NT2/D1 (cell line): ENCODE measurements around the gene GHDC.
A peak's percentile ranks its signal among the peaks of the same experiment; 100 is the strongest.
"Not testable (repeated sequence)": the region's sequence is repeated elsewhere in the genome, so short reads cannot be mapped to it uniquely, and the experiment has no call there.

Source experiments
- DNase-seq: peaks from one replicate; pipeline ENCODE4 v3.0.0-alpha.2; 2011; ENCODE audit warnings: low read depth, low spot score
- H3K27me3 ChIP-seq: 2 replicates; pipeline ENCODE4 v1.6.0; 2011; ENCODE audit warnings: mild to moderate bottlenecking; ENCODE audit not compliant: insufficient read length, insufficient read depth
- H3K36me3 ChIP-seq: 2 replicates; pipeline ENCODE4 v1.6.1; 2011; ENCODE audit warnings: mild to moderate bottlenecking, low read length, mixed read lengths; ENCODE audit not compliant: insufficient read depth, insufficient read length
- H3K4me1 ChIP-seq: 2 replicates; pipeline ENCODE4 v1.5.1; 2011; ENCODE audit not compliant: insufficient read depth, insufficient read length
- H3K4me3 ChIP-seq: 2 replicates; pipeline ENCODE4 v1.5.1; 2011; ENCODE audit warnings: low read depth; ENCODE audit not compliant: insufficient read length
- H3K9ac ChIP-seq: 2 replicates; pipeline ENCODE4 v1.6.0; 2011; ENCODE audit warnings: low read depth; ENCODE audit not compliant: insufficient read length
- H3K9me3 ChIP-seq: 2 replicates; pipeline ENCODE4 v1.5.1; 2011; ENCODE audit warnings: mild to moderate bottlenecking, low read length; ENCODE audit not compliant: insufficient read depth
- SUZ12 ChIP-seq: IDR thresholded peaks from 2 replicates; pipeline ENCODE4 v1.6.1; 2011; ENCODE audit not compliant: insufficient read length, insufficient read depth; ENCODE audit errors: extremely low read depth
- YY1 ChIP-seq: IDR thresholded peaks from 2 replicates; pipeline ENCODE4 v1.6.1; 2011; ENCODE audit not compliant: insufficient read length, insufficient read depth
- ZNF274 ChIP-seq: IDR thresholded peaks from 2 replicates; pipeline ENCODE4 v1.6.1; 2011; ENCODE audit warnings: mild to moderate bottlenecking, low read depth, low read length

The GHDC gene, protein sequence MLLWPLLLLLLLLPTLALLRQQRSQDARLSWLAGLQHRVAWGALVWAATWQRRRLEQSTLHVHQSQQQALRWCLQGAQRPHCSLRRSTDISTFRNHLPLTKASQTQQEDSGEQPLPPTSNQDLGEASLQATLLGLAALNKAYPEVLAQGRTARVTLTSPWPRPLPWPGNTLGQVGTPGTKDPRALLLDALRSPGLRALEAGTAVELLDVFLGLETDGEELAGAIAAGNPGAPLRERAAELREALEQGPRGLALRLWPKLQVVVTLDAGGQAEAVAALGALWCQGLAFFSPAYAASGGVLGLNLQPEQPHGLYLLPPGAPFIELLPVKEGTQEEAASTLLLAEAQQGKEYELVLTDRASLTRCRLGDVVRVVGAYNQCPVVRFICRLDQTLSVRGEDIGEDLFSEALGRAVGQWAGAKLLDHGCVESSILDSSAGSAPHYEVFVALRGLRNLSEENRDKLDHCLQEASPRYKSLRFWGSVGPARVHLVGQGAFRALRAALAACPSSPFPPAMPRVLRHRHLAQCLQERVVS

GRCh38 chr17:42193969-42194899, at the start of gene GHDC:
TSS of gene GHDC (minus strand) at chr17:42194494. CDS start at chr17:42193581, 913 bp downstream.
- DNase-seq: no peak
- no peaks in the 10 kb centered on the region for H3K36me3 ChIP-seq
- H3K4me3 ChIP-seq: peak within 1 kb of the TSS; percentile 50
- H3K9me3 ChIP-seq: no peaks in the 10 kb centered on the region
- no peak for TF ChIP-seq ZNF274
- TF ChIP-seq YY1: no peak
- TF ChIP-seq SUZ12: no peak
- H3K9ac ChIP-seq: peak within 1 kb of the TSS; percentile 68
- peaks cover 4% of the 10 kb centered on the region for H3K4me1 ChIP-seq
- H3K27me3 ChIP-seq: no peaks in the 10 kb centered on the region

- H3K4me3 ChIP-seq: no peak overlapping the region
- H3K27me3 ChIP-seq: no peaks in the 10 kb centered on the region
- H3K9ac ChIP-seq: no peak overlapping the region
- H3K9me3 ChIP-seq: peaks cover 5% of the 10 kb centered on the region; the same call in 1 of the 2 replicates
- peaks cover 4% of the 10 kb centered on the region for H3K4me1 ChIP-seq
- H3K36me3 ChIP-seq: no peaks in the 10 kb centered on the region
- DNase-seq: no peak
- TF ChIP-seq YY1 (no peak), SUZ12 (no peak), ZNF274 (no peak)
Measured at GRCh38 chr17:42243493-42243982, 49.2 kb upstream of the GHDC start.

- H3K36me3 ChIP-seq: no peaks in the 10 kb centered on the region
- DNase-seq: no peak
- no peaks in the 10 kb centered on the region for H3K9me3 ChIP-seq
- TF ChIP-seq SUZ12 (no peak), ZNF274 (no peak), YY1 (no peak)
- H3K4me1 ChIP-seq: peaks cover 2% of the 10 kb centered on the region
- no peak overlapping the region for H3K4me3 ChIP-seq
- H3K27me3 ChIP-seq: no peaks in the 10 kb centered on the region
- H3K9ac ChIP-seq: no peak overlapping the region
Measured at GRCh38 chr17:42241871-42242270, 47.6 kb upstream of the GHDC start.

- not testable (repeated sequence) for H3K4me1 ChIP-seq, H3K4me3 ChIP-seq, H3K27me3 ChIP-seq, H3K36me3 ChIP-seq, H3K9me3 ChIP-seq, DNase-seq, H3K9ac ChIP-seq
Measured at GRCh38 chr17:42240863-42241262, 46.6 kb upstream of the GHDC start.

- Histone ChIP-seq H3K27me3 (no peaks in the 10 kb centered on the region), H3K36me3 (no peaks in the 10 kb centered on the region), H3K4me1 (peaks cover 2% of the 10 kb centered on the region), H3K9me3 (no peaks in the 10 kb centered on the region), H3K4me3 (no peak overlapping the region), H3K9ac (no peak overlapping the region)
- no peak for DNase-seq
- no peak for TF ChIP-seq YY1
Measured at GRCh38 chr17:42240201-42240600, 45.9 kb upstream of the GHDC start.

DNA sequence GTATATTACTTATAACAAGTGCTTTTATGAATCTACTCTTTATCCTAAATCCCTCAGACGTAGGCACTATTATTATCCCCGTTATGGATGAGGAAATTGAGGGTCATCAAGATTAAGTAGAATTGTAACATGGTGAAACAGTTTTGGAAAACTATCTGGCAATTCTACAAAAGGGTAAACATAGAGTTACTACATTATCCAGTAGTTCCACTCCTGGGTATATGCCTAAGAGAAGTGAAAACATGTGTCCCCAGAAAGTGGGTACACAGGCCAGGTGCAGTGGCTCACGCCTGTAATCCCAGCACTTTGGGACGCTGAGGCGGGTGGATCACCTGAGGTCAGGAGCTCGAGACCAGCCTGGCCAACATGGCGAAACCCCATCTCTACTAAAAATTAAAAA, 45.3 kb upstream of the GHDC start:
- H3K36me3 ChIP-seq, H3K4me1 ChIP-seq, H3K4me3 ChIP-seq, DNase-seq, H3K9ac ChIP-seq, H3K9me3 ChIP-seq, H3K27me3 ChIP-seq: not testable (repeated sequence)

DNA sequence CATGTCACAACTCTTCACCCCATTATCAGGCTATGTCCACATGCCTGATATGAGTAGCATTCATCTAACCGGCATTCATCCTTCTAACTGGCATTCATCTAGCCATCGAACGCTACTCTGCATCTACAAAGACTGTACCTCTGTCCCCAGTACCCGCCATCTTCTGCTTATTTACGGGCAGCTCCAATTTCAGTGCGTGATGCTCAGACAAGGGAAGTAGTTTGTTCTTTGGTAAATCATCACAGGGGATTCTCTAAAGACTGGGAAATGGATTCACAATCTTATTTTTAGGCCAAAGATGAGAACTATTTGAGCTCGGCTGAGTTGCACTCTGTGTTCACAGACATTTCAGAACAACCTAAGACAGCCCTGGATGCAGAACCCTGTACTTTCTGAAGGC, 42.5 kb upstream of the GHDC start:
- H3K27me3 ChIP-seq: no peaks in the 10 kb centered on the region
- no peak overlapping the region for H3K4me3 ChIP-seq
- no peaks in the 10 kb centered on the region for H3K9me3 ChIP-seq
- no peaks in the 10 kb centered on the region for H3K4me1 ChIP-seq
- no peak overlapping the region for H3K9ac ChIP-seq
- TF ChIP-seq YY1 (no peak), SUZ12 (no peak)
- DNase-seq: no peak
- no peaks in the 10 kb centered on the region for H3K36me3 ChIP-seq
